Fibroblast of lung (primary cell): ENCODE results near the gene ABCF2.

ENCODE experiments used
- EZH2 ChIP-seq: IDR thresholded peaks from 2 replicates; pipeline ENCODE4 v1.5.1; 2012; ENCODE audit warnings: low read length, control low read depth, mild to moderate bottlenecking; ENCODE audit errors: missing control alignments
- TF ChIP-seq, protein P1 (sequence below), 2 donors: IDR thresholded peaks in 1 of 2; conservative IDR thresholded peaks in 1 of 2; 1 replicate in 1 of 2; 2 replicates in 1 of 2; pipeline ENCODE4 v1.5.1; 2011 to 2012; ENCODE audit warnings: low read length in 2 of 2, control low read depth in 1 of 2, inconsistent platforms in 1 of 2, low read depth in 1 of 2, mild to moderate bottlenecking in 1 of 2

- TF ChIP-seq, protein P1, sequence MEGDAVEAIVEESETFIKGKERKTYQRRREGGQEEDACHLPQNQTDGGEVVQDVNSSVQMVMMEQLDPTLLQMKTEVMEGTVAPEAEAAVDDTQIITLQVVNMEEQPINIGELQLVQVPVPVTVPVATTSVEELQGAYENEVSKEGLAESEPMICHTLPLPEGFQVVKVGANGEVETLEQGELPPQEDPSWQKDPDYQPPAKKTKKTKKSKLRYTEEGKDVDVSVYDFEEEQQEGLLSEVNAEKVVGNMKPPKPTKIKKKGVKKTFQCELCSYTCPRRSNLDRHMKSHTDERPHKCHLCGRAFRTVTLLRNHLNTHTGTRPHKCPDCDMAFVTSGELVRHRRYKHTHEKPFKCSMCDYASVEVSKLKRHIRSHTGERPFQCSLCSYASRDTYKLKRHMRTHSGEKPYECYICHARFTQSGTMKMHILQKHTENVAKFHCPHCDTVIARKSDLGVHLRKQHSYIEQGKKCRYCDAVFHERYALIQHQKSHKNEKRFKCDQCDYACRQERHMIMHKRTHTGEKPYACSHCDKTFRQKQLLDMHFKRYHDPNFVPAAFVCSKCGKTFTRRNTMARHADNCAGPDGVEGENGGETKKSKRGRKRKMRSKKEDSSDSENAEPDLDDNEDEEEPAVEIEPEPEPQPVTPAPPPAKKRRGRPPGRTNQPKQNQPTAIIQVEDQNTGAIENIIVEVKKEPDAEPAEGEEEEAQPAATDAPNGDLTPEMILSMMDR (conservative IDR thresholded peaks at IDR 0.05 in 1 of 2, IDR thresholded peaks at IDR 0.05 in 1 of 2; ENCODE audit: low read depth in 1 of 2, low read length in 2 of 2) = no peak
- no peak for TF ChIP-seq EZH2
These were observed 38.8 kb downstream of the ABCF2 start for GRCh38 chr7:151188252-151188542.
